Measurements from ENCODE around the gene SEMA5B.

The SEMA5B gene

GRCh38 chr3:122967356-122967755 is 60.2 kb downstream of the SEMA5B start:
- no peak for DNase-seq

GRCh38 chr3:122966045-122966444 is 61.5 kb downstream of the SEMA5B start:
- no peak for DNase-seq

DNA sequence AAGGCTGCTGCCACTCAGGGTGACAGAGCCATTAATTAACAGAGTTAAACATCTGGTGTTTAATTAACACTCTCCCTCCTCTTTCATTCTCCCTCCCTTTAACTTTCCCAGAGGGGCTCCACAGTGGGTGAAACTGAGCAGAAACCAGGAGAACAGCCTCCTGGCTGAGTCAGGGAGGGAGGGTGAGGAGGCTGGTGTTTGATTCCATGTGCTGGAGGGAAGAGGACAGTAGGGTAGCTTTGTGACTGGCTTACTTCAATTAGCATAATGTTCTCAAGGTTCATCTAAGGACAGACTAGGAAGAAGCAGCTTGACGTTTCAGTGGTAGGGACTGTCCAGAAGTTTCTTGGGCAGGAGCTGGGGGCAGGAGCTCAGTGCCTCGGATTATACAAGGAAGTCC is 62.8 kb downstream of the SEMA5B start:
- DNase-seq: no peak

DNA sequence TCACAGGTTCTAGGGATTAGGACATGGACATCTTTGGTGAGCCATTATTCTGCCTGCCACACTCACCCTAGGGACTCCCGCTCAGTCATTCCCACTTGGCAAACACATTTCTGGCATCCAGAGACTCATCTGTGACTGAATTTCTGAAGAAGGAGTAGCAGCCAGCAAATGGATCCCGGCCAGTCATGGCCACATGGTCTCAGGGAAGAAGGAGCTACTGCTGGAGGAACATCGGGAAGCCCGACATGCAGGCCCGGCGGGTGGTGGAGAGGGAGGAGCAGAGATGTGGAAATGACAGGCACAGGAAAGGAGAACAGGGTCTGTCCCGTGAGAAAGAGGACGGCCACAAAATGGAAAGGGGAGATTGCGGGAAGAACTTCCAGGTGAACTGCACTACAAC is 65.4 kb downstream of the SEMA5B start:
- DNase-seq: no peak

DNA sequence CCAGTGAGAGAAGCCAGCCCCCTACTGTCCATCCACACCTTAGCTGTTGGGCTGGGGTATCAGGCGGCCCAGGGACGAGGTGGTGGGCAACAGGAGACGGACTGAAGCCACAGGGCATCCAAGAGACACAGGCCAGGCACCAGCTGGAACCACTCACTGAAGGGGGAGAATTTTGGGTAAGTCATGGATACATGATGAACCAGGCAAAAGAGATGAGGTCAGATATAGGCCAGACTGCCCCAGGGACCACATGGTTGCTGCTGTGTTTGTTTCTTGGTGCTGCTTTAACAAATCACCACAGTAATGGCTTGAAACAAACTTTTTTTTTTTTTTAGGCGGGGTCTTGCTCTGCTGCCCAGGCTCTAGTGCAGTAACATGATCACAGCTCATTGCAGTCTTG is 66.4 kb downstream of the SEMA5B start:
- no peak for DNase-seq

- no peak for DNase-seq
These were observed 66.9 kb downstream of the SEMA5B start for GRCh38 chr3:122960652-122961051.

DNA sequence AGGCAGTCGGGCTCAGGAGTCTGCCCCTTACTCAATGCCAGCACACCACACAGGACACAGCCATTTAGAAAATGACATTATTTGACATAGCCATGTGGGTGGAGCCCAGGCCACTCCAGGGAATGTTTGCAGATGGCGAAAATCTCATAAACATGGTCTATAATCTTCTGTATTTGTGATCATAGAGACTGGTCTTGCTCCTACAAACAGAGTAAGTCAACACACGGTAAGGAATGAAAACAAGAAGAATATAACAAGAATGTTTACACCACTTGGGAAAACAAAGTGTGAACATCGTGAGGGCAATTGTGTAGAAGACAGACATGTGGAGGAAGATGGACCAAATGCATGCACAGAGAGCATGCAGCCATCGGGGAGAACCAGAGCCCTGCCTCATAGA is 68.2 kb downstream of the SEMA5B start:
- DNase-seq: no peak

DNA sequence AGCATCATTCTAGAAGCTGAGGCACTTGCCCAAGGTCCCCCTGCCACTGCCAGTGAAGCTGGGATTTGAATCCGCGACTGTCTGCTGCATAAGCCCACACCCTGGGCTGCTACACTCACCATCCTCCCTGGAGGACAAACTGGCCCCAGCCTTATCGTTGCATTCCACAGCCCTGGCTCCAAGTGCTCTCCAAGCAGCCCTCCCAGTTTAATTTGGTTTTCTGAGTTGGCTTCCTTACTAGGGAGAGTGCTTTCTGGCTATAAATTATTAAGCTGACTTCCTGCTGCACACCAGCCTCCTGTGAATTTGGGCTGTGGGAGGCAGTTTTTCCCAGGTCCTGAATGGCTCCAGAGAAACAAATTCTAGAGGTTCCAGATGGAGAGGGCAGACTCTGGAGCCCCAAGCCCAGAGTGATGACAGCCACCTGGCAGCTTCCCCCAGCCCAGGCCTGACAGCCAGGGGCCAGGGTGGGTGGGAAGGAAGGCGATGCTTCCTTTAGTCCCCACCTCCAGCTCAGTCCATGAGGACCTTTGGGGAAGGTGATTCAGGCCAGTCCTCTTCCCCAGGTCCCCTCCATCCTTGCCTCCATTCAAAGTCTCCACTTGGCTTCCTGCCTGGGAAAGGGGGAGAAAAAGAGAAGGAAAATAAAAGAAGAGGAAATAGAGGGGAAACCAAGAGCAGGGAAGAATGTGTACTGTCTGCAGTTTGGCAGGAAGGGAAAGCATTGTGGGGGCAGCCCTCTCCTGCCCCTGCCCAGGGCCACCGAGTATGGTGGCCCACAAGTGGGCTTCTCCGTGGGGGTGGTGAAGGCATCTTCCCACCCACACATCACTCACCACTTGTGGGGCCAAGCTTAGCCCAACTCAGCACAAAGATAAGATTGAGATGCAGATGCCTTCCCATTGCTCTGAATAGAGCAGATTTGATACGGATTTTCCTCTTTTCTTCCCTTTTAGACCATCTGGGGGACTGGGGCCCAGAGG is 69.6 kb downstream of the SEMA5B start:
- DNase-seq: no peak

DNA sequence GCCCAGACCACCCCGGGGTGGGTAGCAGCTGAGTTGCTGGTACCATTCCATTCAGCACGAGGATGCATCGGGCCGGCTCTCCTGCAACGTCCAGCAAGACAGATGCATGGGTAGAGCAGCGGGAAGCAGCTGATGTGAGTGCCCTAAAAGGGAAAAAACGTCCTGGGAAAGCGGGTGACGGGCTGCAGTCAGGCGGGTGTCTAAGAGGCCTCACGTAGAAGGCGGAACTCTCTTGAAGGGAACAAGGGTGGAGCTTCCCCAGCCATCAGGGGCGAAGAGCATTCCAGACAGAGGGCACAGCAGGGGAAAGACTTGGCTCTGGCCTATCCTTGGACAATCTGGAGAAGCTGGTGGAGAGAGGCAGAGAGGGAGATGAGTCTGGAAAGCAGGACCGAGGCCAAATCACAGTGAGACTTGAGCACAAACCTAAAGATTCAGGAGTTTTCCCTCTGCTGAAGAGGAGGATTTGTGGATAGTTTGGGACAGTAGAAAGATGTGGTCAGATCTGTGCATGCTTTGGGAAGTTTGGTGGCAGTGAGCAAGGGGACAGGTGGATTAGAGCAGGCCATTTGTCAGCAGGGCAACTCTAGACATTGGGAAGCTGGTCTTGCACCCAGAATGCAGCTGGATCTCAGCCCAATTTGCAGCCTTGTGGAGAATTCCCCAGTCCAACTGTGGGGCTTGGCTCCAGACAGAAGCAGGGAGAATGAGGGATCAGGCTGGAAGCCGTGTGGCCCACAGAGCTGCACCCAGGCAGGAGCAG is 70.7 kb downstream of the SEMA5B start:
- DNase-seq: no peak

GRCh38 chr3:122955916-122956692 is 71.5 kb downstream of the SEMA5B start:
- no peak for DNase-seq

GRCh38 chr3:122952520-122952919 is 75.0 kb downstream of the SEMA5B start:
- DNase-seq: peak; percentile 51

DNA sequence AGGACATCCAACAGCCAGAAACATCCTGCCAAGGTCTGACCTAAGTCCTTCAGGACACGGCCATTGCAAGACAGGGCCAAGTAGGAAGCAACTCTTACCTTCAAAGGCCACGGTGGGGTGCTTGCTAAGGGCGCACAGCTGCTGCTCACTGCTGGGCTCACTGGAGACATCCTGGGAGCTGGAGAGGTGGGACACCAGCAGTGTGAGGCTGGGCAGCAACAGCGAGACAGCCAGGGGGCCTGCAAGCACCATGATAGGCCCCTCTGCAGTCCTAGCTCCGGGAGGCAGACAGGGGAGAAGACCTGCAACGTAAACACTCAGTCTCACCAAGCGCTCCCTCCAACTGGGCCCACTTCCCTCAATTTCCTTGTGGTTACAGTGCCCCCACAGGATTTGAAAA is 79.2 kb downstream of the SEMA5B start:
- DNase-seq: no peak

- no peak for DNase-seq
These were observed 79.8 kb downstream of the SEMA5B start for GRCh38 chr3:122947738-122948137.

DNA sequence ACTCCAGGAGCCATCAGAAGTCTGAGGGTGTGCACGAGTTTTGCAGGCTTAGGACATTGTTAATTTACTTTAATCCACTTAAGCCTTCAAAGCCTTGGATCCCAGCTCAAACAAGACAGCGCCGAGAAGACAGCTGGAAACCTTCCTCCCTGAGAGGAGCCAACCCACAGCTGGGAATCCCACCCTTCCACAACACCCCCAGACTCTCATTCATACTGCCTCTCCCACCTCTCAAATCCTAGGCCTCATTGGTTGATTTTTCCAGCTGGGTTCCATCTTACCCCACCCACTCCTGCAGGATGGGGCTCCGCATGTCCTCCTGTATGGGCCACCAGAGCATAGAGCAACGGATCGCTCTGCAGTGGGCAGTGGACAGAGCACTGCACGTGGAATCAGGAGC is 80.4 kb downstream of the SEMA5B start:
- no peak for DNase-seq

DNA sequence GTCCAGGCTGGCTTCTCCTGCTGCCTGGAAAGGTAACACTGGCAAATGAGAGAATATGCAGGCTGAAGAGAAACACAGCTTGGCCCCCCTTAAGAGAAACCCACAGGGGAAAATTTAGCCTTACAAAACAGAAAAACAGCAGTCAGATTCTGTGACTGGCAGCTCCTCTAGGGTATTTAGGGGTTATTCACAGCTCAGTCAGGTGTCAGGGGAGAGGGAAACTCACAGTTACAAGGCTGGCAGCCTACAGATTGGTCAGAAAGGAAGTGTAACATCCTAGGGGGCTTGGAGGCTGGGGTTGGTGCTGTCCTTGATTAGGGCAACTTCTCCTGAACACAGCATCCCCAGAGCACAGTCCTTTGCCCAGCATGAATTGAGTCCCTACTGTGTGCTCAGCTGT is 81.4 kb downstream of the SEMA5B start:
- no peak for DNase-seq

- no peak for DNase-seq
These were observed 82.3 kb downstream of the SEMA5B start for GRCh38 chr3:122945230-122945629.

- no peak for DNase-seq
These were observed 82.8 kb downstream of the SEMA5B start for GRCh38 chr3:122944671-122945161.

DNA sequence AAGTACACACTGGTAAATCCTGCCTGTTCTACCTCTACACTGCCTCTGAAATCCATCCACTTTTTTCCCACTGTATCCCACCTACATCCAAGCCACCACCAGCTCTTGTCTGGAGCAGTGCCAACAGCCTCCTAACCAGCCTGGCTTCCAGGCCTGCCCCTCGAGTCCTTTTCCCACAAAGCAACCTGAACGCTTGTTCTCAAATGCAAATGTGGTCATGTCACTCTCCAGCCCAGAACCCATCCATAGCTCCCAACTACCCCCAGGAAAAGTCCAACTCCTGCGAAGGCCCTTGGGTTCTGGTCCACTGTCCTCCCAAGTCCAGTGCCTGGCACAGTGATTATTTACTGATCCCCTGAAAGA is 83.8 kb downstream of the SEMA5B start:
- no peak for DNase-seq

DNA sequence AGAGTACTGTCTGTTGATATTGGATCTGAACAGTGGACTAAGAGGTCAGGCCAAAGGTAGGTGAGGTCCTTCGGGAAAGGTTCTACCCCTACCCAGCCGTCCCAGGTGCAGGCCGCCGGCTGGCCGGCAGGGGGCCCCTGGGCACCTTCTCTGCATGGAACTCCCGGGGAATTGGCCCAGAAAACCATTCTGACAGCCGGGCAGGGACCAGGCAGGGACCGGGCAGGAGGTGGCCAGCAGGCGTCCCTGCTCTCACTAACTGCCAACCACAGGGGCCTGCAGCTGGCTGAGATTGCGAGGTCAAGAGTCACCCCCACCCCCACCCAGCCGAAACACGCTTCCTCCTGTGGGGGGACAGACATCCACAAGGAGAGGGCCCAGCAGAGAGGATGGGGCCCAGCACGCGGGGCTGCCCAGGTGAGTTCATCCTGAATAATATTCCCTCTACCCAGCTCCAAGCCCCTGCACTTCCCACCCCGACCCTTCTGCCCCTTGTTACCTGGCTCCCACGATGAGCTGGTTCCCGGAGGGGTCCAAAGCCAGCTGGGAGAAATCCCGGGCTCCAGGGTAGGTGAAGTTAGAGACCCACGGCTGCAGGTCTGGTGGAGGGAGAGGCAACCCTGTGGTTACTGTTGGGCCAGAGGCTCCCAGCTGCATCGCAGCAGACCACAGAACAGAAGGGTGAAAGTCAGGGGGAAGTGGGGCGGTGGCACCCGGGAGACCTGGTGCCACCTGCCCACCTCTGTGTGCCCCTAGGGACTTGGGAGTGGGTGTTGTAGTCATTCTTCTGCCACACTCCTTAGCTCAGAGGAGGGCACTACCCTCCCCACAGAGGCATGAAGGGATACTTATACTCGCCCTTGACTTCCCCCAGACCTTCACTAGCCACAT is 84.4 kb downstream of the SEMA5B start:
- no peak for DNase-seq

DNA sequence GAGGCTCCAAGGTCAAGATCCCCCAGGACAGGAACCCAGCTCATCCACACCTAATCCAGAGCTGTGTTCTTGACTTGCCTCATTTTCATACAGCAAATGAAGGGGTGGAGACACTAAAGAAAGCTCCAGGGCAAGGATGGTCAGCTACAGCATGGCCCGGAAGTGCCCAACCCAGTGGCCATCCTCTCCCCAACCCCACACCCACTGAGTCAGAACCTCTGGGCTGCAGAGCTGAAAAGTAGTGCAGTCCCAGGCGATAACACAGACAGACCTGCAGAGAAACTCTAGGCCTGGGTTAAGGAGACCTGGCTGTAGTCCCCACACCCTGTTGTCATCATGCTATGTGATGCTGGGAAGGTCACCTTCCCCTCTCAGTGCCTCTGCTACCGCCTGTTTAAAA is 85.3 kb downstream of the SEMA5B start:
- no peak for DNase-seq

DNA sequence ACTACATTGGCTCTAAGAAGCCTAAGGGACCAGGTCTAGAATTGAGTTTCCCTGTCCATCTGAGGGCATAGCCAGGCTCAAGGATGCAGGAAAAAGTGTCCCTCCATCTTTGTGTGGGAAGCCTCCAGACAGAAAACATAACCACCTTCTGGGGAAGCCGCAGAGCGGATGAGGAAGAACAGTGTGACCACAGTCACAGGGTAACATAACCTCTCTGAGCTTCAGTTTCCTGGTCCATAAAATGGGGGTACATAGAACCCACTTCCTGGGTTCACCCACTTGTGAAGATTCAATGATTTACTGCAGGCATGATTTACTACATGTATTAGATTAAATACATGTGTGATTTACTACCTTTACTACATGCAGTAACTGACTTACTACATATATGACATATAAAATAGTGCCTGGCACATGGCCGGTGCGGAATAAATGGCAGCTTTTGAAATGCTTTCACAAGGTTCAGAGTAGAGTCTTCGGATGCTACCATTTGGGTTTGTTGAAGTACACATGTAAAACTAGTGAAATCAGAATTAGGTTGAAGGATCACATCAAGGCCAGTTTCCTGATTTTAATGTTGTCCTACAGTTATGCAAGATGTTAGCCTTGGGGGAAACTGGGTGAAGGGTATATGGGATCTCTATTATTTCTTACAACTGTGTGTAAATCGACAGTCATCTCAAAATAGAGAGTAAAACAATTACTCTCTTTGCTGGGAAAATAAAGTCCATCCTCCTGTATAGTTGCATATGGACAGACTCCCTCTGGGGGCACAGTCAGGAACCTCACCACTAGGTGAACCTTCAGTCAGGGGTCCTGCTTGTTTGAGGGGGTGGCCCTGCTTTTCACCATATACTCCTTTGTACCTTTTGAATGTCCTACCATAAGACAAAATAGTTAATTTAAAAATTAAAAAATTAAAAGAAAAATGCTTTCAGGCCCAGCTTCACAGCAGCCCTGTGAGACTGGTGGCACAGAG is 86.0 kb downstream of the SEMA5B start:
- DNase-seq: no peak

Data from CD4-positive, alpha-beta T cell treated with Interleukin-15 for 1 hour (primary cell).